HG03521 (cell line): ENCODE measurements around the gene CUL4B.
"Not testable (repeated sequence)": the region's sequence is repeated elsewhere in the genome, so short reads cannot be mapped to it uniquely, and the experiment has no call there.

Source experiments
- ATAC-seq: cut with Tn5 transposase; IDR thresholded peaks from one replicate; pipeline ENCODE4 v1.9.1; 2021; ENCODE audit warnings: mild to moderate bottlenecking, moderate library complexity; ENCODE audit not compliant: unreplicated experiment

The CUL4B gene

DNA sequence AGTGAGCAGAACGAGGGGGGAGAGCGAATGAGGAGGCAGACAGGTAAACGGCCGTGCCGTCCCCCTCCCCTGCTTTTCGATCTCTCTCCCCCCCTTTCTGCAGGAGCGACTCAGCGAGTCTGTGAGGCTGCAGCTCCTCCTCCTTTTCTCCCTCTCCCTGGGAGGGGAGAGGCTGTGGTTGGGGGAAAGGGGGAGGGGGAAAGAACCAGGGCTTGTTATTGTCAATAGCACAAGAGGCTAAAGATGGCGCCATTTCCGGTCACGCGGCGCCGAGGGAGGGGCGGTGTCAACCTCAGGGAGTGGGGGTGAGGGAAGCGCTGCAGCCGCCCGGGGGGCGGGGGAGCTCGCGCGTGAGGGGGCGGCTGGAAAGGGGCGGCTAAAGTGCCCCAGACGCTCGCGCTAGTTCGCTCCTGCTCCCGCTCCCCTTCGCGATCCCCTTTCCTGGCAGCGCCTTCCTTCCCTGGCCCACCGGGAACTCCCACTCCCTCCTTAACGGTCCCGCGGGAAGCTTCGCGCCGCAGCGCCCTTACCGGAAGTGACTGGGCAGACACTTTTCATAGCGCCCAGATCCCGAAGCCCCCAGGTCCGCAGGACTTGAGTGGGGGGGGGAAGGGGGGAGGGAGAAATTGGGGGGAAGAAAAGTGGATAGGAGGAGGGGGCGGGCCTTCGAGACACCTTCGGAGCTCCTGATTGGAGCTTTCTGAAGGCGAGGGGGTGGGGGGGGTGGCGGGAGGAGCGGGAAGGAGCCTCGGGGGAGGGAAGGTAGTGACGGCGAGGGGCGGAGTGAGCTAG lies at the start of gene CUL4B:
CUL4B (minus strand) TSS at position 121 of the 792 bp plus-strand sequence. CDS start 324 bp downstream, outside the sequence.
- peak; percentile 84 for ATAC-seq

DNA sequence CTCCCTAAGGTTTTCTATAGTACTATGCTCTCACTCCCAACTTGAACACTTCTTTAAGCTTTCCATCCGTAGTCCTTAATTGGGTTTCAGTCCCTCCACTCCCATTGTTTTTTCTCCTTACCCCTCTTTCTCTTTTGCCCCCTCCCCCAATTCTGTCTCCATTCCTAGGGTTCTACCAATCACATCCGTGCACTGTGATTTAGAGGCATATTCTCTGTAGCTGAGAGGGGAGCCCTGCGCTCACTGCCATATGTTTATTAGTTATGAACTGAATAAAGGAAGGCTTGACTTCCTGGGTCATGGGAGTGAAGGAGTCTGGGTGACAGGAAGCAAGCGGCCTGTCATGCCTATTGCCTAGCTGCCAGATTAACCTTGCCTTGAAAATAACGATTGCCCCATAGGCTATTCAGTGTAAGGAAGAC lies 43.6 kb upstream of the CUL4B start:
- ATAC-seq: peak; percentile 43

DNA sequence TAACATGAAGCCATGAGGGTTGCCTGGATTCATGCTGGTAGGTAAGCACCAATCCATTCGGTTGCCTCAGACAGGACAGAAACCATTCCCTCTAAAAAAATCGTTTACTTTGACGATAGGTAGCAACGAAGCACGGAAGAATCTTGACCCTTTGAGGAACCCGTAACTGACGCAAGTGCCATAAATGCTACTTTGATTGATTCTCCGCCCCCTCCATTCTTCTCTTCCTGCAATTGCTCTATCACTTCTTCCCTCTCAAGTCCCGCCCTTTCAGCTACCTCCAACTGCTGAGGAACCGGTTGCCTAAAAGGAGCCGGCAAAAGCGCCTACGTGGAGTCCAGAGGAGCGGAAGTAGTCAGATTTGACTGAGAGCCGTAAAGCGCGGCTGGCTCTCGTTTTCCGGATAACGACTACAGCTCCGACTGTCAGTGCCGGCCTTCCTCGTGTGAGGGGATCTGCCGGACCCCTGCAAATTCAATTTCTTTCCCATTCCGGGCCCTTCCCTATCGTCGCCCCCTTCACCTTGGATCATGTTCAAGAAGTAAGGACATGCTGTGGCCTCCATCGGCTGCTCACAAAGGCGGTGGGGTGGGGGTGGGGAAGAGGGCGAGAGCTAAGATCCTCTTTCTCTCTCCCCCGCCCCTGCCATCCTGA lies 43.1 kb upstream of the CUL4B start, which contains the start of gene MCTS1:
MCTS1 (plus strand) TSS at position 395 of the 654 bp plus-strand sequence; CDS start at position 531, 136 bp downstream.
- peak; percentile 92 for ATAC-seq

DNA sequence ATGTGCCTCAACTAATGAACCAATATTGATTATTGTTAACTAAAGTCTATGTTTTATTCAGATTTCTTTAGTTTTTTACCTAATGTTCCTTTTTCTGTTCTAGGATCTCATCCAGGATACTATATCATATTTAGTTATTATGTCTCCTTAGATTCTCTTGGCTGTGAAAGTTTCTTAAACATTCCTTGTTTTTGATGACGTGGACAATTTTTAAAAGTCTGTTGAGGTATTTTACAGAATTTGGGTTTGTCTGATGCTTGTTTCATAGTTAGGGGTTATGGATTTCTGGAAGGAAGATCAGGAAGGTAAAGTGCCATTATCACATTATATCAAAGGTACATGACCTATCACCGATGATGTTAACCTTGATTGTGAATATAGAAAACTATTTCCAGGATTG lies 24.9 kb upstream of the CUL4B start:
- no peak for ATAC-seq

DNA sequence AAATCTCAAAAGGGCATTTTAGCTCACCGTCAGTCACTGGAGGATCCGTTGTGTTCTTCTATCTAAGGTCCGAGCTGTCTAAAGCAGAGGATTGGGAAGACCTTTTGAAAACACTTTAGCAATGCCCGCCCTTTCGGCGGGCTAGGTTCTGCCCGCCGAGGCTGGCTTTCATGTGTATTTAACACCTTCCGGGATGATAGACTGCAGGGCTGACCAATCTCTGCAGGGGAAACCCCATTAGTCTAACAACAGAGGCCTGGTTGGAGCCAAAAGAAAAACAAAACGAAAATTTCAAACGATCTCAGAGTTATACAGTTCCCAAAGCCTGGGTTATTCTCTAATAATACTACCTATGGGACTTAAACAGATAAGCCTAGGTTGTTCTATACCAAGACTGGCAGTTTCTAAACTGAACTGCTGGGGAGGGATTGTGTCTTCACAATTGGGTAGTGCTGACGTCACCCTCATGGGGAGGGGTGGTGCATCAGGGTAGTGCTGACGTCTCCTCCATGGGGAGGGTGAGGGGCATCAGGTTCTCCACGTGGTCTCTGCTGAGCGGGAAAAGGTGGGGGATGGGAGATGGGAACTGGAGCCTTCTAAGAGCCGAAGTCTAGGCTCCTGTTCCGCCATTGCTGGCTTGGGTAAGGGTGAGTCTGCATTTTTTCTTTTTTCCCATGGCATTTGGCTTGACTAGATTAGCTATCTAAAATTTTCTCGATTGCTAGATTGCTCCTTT lies 14.8 kb upstream of the CUL4B start:
- no peak for ATAC-seq

DNA sequence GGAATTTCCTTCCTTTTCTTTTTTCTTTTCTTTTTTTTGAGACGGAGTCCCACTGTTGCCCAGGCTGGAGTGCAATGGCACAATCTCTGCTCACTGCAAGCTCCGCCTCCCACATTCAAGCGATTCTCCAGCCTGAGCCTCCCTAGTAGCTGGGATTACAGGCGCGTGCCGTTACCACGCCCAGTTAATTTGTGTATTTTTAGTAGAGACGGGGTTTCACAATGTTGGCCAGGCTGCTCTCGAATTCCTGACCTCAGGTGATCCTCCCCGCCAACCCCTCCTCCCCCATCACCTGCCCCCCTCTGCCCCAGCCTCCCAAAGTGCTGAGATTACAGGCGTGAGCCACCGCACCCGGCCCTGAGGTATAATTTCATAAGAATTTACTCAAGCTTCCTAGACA lies 13.0 kb upstream of the CUL4B start:
- ATAC-seq: not testable (repeated sequence)

DNA sequence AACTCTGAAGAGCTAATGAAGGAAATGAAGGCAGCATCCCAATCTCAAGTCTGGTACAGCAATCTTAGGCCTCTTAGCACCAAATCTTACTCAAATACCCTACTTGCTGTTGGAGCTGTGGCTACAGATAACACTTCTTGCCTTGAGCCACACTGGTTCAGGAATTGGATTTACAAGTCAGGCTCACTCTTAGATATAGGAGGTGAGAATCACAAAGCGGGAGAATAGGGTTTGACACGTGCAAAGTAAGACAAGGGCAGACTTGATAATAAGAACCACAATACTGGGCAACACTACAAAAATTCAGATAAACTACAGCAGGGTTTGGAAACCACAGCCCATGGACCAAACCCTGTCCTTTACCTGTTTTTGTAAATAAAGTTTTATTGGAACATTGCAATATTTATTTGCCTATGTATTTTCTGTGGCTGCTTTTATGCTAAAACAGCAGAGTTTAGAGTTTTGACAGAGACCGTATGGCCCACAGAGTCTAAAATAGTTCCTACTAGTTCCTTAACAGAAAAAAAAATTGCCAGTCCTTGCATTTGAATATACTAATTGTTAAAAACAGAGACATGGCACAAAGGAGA lies 9.3 kb upstream of the CUL4B start:
- no peak for ATAC-seq

DNA sequence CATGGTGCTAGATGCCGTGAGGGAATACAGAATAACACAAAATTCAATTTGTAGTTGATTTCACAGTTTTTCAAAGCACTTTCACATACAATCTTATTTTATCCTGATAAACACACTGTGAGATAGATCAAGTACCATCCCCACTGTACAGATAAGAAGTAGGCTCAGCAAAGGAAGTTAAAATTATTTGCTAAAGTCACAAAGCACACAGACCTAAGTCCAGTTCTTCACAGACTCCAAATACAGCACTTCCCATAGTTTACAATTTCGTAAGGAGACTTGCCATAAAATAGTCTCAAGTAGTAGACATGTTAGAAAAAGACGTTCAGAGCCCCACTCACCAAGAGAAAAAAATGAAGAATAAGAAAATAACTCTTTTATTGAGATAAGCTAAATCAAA lies 7.8 kb upstream of the CUL4B start:
- no peak for ATAC-seq

DNA sequence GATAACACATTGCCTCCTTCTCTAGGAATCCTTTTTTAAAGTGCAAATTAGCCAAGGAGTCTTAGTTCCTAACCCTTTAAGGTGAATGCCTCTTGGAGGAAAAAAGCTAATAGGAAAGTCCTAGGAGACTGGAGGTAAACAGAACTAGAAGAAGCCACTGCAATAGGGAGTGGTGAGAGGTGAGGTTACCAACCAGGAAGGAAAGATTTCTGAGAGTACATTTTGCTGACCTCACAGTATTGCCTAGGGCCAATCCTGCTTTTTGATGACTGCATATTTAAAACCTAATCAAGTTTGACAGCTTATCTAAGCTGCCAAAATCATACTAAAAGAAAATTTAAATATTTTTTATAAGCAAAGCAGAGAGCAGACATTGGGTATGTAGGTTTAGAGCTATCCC lies 7.3 kb upstream of the CUL4B start:
- no peak for ATAC-seq

DNA sequence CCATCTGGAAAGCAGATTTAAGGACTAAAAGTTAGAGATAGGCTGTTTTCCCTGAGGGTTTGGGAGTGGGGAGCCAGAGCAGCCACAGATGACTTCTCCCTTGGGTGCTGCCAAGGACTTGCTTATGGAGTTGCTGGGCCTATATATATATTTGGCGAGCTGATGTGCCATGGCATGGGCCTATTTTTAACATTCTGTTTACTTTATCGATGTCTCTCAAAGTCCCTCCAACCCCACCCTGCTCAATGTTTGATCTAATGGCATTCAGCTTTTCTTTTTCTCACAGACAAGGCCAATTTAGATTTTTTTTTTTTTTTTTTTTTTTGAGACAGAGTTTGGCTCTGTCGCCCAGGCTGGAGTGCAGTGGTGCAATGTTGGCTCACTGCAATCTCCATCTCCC lies 6.1 kb upstream of the CUL4B start:
- no peak for ATAC-seq

DNA sequence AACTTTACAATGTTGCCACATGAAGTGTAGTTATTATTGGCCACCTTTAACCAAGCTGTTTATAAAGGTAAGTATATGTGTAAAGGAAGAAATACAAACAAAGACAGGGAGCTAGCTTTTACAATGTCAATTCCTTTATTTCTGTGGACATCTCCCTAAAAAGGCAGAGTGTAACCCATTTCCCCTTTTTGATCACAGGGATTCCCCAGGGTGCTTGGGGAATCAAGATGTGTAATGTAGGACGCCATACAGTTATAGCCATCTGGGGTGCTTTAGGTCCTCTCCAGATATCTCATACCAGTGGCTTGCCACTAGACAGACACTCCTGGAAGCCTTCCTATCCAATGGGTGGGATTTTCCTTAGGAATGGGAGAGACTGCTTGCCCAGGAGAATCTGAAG lies 4.2 kb upstream of the CUL4B start:
- no peak for ATAC-seq

DNA sequence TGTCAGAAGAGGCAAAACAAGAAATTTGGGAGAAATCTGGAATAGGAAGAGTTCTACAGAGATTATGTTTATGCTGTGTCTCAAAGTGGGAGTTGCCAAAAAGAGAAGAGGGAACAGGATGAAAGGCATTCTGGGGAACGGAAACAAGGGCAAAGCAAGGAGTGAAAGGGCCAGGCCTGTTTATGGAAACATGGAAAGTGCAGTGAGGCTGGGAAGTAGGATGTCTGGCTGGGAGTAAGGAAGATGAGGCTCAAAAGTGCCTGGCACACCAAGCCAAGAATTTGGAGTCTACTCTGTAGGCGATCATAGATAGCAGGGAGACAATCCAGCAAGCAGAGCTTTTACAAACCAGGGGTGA lies 1.8 kb upstream of the CUL4B start:
- ATAC-seq: no peak

DNA sequence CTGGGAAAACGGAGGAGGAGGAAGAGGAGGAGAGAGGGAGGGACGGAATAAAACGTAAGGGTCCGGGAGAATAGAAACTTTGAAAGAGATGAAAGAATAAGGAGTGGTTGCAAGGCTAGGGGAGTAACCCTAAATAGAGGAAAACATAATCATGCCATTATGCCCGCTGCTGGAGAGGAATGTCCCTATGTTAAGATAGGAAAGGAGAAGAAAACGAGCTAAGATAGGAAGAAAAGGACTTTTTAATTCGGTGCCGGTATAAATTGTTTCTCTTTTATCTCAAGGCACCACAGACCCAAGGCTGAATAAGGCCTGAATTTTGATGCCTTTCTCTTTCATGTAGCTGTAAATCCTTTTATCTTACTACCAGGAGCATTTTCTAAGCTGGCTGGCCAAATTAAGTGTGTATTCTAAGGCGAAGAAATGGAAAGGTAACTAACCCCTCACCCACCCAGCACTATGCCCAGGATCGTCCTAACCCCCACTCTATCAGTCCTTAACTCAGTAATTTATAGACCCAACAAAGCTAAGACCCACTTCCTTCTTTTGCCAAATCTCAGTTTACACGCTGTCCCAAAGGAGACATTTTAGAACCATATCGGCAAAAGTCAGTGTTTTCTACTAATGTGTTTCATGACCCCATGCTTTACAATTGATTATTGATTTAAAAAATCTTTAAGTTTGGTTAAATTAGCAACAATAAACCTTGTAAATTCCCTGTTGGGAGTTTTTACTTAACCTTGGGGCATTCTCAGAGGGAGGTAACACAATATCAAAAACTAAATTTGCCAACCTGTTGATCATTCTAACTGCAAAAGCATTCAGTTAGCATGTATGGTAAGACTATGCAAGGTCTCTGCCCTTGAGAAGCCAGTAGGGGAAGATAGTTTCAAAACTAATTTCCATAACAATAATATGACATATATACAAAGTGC lies 1.1 kb upstream of the CUL4B start:
- no peak for ATAC-seq

DNA sequence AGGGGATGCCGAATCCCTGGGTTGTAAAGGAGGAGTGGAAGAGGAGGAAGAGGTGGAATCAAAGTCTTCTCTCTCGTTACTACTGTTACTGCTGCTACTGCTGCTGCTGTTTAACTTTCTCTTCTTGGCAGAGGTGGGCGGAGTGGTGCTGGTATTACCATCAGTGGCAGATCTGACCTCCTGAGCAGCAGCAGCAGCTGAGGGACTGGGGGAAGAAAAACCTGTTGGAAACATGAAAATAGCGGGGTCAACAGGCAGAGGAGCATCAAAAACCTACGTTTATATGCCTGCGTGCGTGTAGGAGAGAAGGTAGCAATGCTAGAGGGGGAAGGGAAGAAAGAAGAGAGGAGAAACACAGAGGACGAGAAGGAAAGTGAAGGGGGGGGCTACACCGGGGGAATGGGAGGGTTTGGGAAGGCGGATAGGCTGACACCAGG lies 339 bp downstream of the CUL4B start:
- ATAC-seq: peak; percentile 30

DNA sequence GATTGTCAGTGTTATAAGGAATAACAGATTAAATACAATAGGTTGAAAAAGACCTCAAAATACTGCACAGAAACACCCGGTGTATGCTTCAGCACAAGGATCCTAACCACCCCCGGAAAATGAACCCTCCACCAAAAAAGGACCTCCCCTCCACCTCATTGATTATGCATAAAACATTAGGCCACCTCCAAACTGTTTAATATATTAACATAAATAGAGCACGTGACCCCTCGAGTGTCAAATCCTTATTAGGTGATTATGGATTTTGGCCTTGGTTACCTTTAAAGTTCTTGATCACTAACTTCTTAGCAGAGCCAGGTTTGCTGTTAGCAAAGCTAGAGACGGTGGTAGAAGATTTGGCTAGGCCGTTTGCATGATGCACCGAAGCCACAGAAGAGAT lies 958 bp downstream of the CUL4B start:
- no peak for ATAC-seq

DNA sequence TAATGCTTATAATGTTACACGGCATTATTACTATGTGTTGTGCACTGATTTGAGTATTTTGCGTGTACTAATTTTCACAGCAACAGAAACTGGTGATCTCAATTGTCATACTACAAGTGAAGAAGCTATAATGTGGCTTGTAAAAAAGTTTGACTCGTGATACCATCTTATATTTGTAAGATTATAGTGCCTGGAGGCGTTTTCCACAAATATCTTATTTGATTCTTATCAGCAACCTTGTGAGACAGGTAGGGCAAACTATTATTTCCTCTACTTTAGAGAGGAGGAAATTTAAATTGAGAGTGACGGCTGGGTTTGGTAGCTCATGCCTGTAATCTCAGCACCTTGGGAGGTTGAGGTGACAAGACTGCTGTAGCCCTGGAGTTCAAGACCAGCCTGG lies 4.5 kb downstream of the CUL4B start:
- ATAC-seq: no peak

DNA sequence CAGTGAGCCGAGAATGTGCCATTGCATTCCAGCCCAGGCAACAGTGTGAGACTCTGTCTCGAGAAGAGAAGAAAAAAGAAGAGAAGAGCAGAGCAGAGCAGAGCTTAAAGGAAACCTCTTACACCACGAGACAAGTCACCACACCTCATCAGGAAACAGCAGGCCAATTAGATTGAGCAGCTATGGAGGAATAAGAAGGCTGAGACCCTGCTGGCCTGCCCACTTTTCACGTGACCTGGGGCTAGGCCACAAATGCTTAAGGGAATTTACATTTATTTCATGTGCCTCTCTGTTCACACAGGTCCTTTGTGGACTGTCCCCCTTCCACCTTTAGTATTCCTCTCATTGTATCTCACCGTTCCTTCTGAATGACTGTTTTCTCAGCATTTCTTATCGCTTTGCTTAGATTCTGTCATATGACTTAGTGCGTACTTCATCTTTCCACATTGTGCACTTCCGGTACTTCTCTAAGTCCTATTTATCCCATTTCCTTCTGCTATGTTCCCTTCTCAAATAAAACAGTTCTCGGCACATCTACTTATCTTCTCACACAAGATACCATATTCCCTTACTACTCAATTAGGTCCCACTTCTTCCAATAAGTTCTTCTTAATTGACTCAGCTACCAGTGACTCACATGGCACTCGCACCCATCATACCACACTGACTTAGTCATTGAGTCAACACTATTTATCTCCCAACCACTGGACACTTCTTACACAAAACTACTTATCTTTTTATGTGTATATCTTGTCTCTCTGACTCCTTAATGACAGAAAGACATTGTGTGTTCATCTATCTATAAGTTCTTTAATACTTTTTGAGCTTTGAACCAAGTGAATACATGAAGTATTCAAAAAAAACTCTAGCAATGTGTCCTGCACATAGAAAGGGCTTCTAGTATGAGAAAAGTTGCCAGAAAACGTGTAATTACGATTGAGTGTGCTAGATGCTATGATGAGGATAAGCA lies 11.0 kb downstream of the CUL4B start:
- no peak for ATAC-seq

DNA sequence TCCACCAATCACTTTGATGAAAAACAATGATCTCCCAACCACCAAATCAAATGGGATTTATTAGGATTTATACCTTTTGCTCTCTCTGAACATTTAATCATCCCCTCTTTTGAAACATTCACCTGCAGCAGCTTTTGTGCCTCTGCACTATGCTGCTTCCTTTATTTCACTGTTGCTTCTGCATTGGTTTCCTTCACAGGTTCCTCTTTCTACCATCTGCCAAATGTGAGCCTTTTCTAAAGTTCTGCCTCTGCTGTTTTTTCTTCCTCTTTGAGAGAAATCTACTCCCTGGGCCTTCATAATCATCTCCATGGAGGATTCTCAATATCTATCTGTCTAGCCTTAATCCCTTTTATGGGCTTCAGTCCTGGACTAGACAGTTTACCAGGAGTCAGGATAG lies 24.7 kb downstream of the CUL4B start:
- ATAC-seq: no peak
